Measurements from ENCODE around the gene SLC25A21. TPM values are rescaled to one million over a fixed set of nuclear protein-coding genes. Genes with fewer than 3 reads are reported as not detected.

The SLC25A21 gene
- total and polyA plus RNA-seq, 10 of the 15 experiments (the other 5 are each of a cell fraction or from before 2014, with no cell fraction given), result 0.06 to 0.72 (median 0.17) TPM; not detected in 3

DNA sequence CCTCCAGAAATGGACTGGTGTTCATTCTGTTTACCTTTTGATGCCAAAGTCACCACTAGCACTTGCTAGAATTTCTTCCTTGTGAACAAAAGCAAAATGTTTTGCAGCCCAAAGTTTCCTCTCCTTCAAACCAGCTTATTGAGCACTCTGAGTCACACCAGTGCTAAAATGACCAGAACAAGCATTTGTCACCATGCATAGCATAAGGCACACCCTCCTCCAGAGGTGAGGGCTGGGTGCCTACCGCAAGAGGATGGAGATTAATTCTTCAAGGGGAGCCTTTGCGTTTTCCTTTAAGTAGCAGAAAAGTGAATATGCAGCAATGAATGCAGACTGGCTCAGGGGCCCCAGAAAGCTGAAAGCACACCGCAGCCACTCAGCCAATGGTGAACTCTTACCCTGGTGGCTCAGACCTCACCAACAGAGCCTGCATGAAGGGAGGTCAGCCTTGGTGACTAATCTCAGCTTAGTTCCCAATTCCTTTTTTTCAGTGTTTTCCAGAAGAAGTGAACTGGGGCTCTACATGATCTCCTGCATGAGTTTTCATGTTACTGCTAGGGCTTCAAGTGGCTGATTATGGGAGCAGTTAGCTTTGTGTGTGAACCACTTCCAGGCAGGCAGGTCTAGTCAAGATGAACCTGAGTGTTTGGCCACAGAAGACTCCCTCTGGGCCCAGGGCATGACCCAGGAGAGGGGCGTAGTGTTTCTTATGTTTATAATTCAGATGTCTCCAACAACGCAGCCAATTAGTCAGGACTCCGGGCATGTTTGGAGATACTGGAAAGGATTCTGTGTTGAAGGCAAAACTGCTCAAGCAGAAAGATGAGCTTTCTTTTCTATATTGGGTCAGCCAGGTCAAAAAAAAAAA lies 414.4 kb downstream of the SLC25A21 start:
- no peak overlapping the region for H3K27ac ChIP-seq (ENCODE audit: control insufficient read depth, insufficient read depth)
- CTCF ChIA-PET, result interaction anchor here (0.7 to 1.2 kb wide), 2 partner anchors 10 to 41 kb away, joined by 3 read pairs; no protein-coding TSS in a partner anchor
- TF ChIP-seq STAT3 (IDR thresholded peaks at IDR 0.05; ENCODE audit: low read depth, low read length) (no peak), MTA3 (IDR thresholded peaks at IDR 0.05; ENCODE audit: borderline replicate concordance, low read length) (no peak), MYB (IDR thresholded peaks at IDR 0.05; ENCODE audit: borderline replicate concordance, low read depth, low read length) (no peak), KLF5 (IDR thresholded peaks at IDR 0.05; ENCODE audit: partially characterized antibody) (no peak), ATF7 (IDR thresholded peaks at IDR 0.05; ENCODE audit: low read depth) (no peak), BCLAF1 (IDR thresholded peaks at IDR 0.05) (no peak), IRF4 (IDR thresholded peaks at IDR 0.05; ENCODE audit: low read depth, low read length) (no peak), ZNF274 (IDR thresholded peaks at IDR 0.05; ENCODE audit: insufficient read depth, insufficient read length) (no peak), DPF2 (IDR thresholded peaks at IDR 0.05) (no peak), SP1 (IDR thresholded peaks at IDR 0.05; ENCODE audit: low read depth, low read length) (no peak), E4F1 (IDR thresholded peaks at IDR 0.05; ENCODE audit: borderline replicate concordance, partially characterized antibody) (no peak), BACH1 (IDR thresholded peaks at IDR 0.05; ENCODE audit: borderline replicate concordance) (no peak), ESRRA (IDR thresholded peaks at IDR 0.05; ENCODE audit: low read length) (no peak), ZNF384 (IDR thresholded peaks at IDR 0.05; ENCODE audit: borderline replicate concordance, low read depth, low read length) (no peak)
- TF ChIP-seq, protein P1, sequence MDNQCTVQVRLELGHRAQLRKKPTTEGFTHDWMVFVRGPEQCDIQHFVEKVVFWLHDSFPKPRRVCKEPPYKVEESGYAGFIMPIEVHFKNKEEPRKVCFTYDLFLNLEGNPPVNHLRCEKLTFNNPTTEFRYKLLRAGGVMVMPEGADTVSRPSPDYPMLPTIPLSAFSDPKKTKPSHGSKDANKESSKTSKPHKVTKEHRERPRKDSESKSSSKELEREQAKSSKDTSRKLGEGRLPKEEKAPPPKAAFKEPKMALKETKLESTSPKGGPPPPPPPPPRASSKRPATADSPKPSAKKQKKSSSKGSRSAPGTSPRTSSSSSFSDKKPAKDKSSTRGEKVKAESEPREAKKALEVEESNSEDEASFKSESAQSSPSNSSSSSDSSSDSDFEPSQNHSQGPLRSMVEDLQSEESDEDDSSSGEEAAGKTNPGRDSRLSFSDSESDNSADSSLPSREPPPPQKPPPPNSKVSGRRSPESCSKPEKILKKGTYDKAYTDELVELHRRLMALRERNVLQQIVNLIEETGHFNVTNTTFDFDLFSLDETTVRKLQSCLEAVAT (IDR thresholded peaks at IDR 0.05), result no peak
- TF ChIP-seq, protein P2, sequence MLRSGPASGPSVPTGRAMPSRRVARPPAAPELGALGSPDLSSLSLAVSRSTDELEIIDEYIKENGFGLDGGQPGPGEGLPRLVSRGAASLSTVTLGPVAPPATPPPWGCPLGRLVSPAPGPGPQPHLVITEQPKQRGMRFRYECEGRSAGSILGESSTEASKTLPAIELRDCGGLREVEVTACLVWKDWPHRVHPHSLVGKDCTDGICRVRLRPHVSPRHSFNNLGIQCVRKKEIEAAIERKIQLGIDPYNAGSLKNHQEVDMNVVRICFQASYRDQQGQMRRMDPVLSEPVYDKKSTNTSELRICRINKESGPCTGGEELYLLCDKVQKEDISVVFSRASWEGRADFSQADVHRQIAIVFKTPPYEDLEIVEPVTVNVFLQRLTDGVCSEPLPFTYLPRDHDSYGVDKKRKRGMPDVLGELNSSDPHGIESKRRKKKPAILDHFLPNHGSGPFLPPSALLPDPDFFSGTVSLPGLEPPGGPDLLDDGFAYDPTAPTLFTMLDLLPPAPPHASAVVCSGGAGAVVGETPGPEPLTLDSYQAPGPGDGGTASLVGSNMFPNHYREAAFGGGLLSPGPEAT (IDR thresholded peaks at IDR 0.05; ENCODE audit: low read depth), result no peak

More for the DNA sequence above, 414.4 kb downstream of the SLC25A21 start:
- no peaks in the 10 kb centered on the region for H3K79me2 ChIP-seq (ENCODE audit: control insufficient read depth, insufficient read depth, low read length)
- H3K4me1 ChIP-seq (ENCODE audit: control insufficient read depth, insufficient read depth, low read length), result no peaks in the 10 kb centered on the region
- POLR2A ChIA-PET, result no interaction called here
- 31% methylated on average over 6 of the region's 6 CpGs for WGBS (ENCODE audit: insufficient coverage, insufficient replicate concordance, low lambda C conversion rate, missing lambda C conversion rate)
- no peaks in the 10 kb centered on the region for H3K27me3 ChIP-seq (replicated peaks in 1 of 2; ENCODE audit: control insufficient read depth in 2 of 2, insufficient read depth in 2 of 2, low read length in 1 of 2)
- H2AFZ ChIP-seq (ENCODE audit: control insufficient read depth, low read depth, low read length), result no peak overlapping the region
- ATAC-seq (no peak), FAIRE-seq (no peak), DNase-seq (ENCODE audit: low read depth, low spot score) (no peak)
- SMC1A ChIA-PET (ENCODE audit: uncharacterized antibody, unreplicated experiment), result interaction anchor here (0.7 kb wide), 1 partner anchor 59 kb away, joined by 3 read pairs; no protein-coding TSS in a partner anchor
- no TSS peak for BruUV-seq (replicated peaks)
- intact Hi-C loops (cut with micrococcal nuclease; ENCODE audit: unreplicated experiment), result no loop called here
- no peak overlapping the region for H3K4me3 ChIP-seq
- in situ Hi-C loops (cut with MboI), result no loop called here
- H3K36me3 ChIP-seq (ENCODE audit: control insufficient read depth in 2 of 2, insufficient read depth in 2 of 2, low read length in 1 of 2), result no peaks in the 10 kb centered on the region
- H3K9me3 ChIP-seq (replicated peaks; ENCODE audit: control insufficient read depth, insufficient read depth, low read length), result no peaks in the 10 kb centered on the region
- no peak overlapping the region for H3K4me2 ChIP-seq (ENCODE audit: control insufficient read depth, insufficient read depth)
- RAD21 ChIA-PET (ENCODE audit: unreplicated experiment), result interaction anchor here (1.1 to 1.2 kb wide), 2 partner anchors 36 to 184 kb away, joined by 3 read pairs; no protein-coding TSS in a partner anchor
- no peaks in the 10 kb centered on the region for H4K20me1 ChIP-seq (ENCODE audit: control insufficient read depth, insufficient read depth)
- H3K9ac ChIP-seq (ENCODE audit: control insufficient read depth, insufficient read depth, low read length), result no peak overlapping the region

Measured in GM12878 (cell line).